Muscle of arm (tissue), 12 donors: ENCODE data around the gene SNX14. TPM values are rescaled to one million over a fixed set of nuclear protein-coding genes. Genes with fewer than 3 reads are reported as not detected.
A peak's percentile ranks its signal among the peaks of the same experiment; 100 is the strongest.

Experiments used
- DNase-seq: peaks from one replicate; pipeline ENCODE4 v3.0.0-alpha.2; 2013
- polyA plus RNA-seq, 12 donors: library from polyadenylated mRNA; unstranded; fragments of 120-200 nt; gene quantifications; one replicate each; pipeline ENCODE4 v1.2.1, GENCODE V29; 2013; ENCODE audit not compliant: insufficient read length in 12 of 12

The SNX14 gene
- polyA plus RNA-seq, 12 donors = 30.8 to 96.1 (median 55.4) TPM; not detected in 1

DNA sequence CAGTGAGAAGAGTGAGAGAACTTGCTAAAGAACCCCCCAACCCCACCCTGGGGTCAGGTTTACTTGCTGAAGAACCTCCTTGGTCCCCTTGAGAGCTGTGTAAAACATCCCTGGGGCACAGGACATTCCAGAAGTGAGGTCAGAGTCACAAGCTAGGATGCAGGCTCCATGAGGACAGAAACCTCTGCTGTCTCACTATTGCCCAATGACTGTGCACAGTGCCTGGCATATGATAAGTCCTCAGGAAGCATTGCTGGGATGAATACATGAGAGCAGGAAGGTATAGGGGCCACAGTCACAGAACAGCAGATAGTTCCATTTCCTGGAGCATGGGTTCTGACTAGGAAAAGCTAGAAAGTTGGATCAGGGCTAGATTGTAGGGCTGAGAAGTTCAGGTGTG is 125.3 kb downstream of the SNX14 start:
- DNase-seq = no peak

DNA sequence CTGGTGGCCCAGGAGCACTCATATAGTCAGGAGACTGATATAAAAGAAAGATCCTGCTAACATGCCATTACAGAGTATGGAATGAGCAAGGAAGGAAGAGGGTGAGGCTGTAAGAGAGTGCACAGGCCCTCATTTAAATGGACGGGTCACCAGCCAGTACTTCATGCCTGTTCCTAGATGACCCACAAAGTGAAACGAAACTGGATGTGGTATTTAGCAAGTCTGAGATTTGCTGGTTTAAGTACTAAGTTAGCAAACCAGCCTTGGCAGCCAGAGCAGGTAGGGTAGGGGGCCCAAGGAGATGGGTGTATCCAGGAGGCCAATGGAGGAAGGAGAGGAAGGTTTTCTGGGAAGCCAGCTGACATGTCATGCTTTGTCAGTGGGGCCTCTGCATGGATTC is 127.9 kb downstream of the SNX14 start:
- DNase-seq = no peak

DNA sequence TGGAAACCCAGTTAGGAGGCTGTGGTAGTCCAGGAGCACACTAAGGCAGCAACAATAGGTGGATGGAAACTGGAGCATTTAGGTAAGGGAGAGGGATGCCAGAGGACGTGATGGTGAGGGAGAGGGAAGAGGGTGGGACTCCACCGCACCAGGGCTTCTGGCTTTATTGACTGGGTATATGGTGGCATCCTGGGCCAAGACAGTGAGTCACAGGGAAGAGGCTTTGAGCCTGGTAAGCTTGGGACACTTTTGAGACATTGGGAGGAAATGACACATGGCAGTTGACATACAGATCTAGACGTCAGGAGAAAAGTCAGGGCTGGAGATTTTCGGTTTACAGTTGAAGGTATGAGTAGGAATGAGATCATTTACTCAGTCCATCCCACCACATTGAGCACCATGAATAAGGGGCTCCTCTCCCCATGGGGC is 128.9 kb downstream of the SNX14 start:
- no peak for DNase-seq

DNA sequence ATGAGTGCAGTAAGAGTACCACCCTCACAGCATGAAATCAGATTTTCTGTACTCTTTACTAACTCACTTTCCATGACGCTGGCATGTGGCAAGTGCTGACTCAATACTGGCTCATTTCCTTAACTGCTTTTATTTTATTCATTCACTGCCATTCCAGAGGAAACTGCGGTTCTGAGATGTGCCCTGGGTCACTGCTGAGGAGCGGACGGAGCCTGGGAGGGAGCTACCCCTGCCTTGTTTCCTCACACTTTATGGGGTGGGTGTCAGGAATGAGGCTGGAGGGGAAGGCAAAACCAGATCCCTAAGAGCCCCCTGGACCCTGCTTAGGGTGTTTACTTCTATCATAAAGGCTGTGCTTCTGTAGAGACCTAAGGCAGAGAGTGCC is 129.4 kb downstream of the SNX14 start:
- no peak for DNase-seq

DNA sequence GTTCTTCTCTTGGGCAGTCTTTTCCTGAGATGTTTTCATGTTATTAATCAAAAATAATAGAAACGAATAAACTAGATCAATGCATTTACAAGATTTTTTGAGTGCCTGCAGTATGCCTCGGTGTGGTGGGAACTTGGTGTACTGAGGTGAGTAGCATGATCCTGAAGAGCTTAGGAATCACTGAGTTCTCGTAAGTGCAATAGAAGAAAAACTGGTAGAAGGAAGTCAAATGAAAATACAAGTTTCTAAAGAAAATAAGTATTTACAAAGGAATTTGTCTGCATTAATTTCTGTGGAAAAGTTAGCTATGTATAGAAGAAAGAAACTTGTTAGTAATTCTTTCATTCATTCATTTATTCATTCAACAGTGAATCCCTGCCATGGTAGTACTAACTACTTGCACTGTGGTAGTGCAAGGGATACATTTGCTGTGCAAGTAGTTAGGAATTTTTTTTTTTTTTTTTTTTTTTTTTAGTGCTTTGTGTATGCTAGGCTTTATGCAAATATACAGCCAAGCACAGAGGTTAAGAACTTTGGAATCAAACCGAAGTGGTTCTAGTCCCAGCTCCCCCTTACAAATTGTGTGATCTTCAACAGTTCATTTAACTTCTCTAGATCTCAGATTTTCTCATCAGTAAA is 129.9 kb downstream of the SNX14 start:
- no peak for DNase-seq

DNA sequence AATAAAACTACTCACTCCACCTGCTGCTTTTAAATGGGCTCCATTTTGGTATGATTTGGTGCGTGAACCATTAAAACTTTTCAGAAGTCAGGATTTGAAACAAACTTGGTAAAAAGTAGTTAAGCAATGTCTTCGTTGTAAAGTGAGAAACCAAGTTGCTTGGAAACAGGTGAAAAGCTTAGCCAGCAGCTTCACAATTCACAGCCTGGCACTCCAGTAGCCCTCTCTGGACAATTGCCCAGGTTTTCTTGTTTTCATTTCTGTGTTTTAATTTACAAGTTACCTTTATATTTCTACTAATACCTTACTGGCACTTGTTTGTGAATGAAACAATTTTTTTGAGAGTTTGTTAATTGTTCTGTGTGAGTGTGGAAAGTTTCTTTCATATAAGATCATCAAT is 131.0 kb downstream of the SNX14 start:
- DNase-seq = no peak

DNA sequence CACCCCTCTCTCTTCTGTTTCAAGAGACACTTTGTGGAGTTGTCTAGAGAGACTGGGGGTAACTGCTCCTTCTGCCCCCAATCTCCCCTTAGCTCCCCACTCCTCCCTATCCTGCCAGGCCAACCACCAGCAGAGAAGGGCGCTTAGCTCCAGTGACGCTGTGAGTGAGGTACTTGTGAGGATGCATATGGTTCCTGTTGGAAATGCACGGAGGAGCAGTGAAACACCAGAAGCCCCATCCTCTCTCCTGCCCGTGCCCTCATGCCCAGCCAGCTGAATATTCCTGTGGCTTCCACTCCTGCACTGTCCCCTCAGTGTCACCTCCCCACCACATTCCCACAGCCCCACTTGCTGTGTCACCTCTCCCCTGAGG is 131.9 kb downstream of the SNX14 start:
- DNase-seq = no peak

DNA sequence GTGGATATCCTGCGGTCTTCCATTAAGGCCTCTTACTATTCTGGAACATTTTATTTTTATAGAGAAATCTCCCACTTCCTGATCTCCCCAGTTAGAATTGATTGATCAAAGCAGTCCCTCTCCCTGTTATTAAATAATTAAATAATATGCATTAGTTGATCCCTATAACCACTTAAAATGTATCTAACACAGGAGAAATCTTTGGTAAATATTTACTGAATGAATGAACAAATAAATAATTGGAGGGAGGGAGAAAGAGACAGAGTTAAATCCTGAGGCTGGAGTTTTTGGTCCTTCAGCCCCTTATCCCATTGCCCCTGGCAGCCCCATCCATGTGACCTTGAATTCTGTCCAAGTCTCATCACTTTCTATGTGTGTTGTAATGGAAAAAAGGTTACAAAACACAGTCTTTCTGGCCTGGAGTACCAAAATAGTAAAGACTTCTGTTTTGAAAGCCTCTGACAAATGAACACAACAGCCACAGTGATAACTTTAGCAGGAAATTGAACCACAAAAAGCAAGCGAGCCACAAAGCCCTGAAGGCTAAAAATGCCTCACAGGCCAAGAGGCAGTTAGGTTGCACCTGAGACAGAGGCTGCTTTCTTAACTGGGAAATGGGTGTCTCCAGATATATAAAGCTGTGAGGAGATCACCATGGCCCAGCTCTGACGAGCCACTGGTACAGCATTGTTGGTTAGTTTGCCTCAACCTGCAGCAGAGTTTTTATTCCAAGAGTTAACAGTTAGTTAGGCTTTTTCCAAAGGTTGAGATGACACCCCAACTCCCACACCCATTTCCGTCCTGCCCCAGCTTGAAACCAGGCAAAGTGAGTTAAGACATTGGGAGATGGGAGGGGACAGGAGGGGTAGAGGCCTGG is 132.5 kb downstream of the SNX14 start:
- no peak for DNase-seq

DNA sequence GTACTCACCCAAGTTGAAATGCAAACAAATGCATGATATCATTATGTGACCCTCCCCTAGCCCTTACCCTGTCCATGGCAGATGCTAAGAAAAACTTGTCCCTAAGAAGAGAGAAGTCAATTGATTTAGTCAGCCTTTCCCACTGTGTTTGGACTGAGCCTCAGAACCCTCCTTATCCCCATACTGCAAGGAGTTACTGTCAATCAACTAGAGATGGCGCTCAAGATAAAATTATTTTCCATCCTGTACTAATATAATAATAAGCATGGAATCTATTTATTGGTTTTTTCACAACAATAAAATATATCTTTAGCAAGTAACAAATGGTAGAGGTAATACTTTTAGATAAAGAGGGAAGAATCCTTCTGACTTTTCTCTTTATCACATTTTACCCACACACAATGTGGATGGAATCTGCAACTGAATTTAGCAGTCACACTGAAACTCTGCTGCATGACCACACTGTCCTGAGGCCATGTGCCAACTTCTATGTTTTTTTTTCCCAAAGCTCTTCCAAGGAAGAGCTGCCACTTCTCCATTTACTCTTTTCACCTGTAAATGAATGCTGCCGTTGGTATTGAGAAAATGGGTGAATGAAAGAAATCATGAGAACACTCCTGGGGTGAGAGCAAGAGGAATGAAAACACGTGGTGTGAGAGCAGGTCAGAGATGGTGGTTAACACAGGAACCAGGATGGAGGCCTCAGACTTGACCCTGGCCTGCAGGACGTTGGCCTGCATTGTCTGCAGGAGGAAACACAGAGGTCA is 133.3 kb downstream of the SNX14 start:
- no peak for DNase-seq

DNA sequence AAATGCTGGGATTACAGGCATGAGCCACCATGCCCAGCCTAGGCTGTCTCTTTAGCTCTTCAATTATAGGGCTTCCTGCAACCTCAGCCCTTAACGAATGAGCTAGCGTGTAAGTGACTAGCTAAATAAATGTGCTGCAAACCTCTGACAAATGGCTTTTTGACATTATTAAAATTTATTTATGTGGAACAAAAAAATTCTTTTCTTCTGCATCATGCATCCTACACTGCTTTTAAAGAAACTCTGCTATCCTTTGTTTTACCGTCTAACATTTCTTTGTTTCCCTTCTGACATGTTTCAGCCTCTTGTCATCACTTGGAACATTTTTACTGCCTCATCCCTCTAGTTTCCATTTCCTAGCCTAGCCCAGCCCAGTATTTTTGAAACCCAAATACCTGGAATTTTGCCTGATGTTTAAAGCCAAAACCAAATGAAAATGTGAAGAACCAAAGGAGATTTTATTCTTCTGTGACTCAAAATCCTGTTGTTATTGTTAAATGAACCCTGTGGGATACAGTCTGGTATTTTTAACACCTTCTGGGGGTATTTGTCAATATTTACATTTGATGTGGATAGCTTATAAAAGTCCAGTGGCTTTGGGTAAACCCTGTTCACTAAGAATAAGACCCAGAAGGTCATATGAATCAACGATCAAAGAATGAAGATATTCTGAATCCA is 134.3 kb downstream of the SNX14 start:
- DNase-seq = peak; percentile 80

DNA sequence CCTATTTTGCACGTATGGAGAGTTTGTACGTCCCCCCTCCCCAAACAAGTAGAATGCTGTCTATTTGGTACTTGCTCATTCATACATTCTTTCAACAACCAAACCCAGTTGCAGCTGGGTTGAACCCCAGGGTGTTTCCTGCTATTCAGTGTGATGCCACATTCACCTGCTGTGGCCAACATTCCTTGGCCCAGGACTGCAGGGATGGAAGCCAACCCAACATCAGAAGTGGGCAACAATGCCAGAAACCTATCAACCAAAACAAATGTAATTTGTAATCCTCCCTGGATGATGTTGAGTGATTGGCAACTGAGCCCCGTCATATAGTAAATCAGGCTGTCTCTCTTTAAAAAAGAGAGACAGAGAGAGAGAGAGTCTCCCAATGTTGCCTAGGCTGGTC is 134.9 kb downstream of the SNX14 start:
- DNase-seq = no peak

DNA sequence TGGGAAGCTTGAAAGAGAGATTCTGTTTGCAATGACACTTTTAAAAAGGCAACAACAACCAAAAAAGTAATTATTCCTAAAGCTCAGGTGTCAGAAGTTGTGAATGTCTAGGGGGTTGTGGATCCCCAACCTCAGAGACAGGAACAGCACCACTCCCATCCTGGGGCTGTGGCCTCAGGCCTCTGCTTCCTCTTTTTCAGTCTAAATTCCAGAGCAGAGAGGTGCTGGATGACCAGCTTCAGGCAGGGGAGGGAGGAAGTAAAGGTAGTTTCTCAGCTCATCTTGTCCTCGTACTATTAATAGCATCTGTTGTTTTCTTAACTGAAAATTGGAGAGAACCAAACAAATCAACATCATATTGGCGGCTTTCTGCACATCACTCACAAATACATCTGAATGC is 135.5 kb downstream of the SNX14 start:
- no peak for DNase-seq

DNA sequence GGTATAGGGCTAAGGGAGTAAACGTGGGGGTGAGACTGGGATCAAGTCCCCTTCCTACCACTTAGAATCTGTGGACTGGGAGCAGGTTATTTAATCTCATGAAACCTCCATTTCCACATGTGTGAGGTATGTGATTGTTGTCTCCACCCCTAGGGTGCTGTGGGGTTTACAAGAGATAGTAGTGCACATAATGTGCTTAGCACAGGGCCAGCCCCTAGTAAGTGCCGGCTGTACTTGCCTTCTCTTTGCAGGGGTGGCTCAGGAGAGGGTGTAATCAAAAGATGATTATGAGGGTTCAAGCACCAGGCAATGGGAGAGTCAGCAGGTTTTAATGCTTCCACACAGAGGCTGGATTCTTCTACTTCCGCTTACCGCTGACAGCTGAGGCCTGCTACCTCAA is 136.9 kb downstream of the SNX14 start:
- no peak for DNase-seq

Other genes starting within 250 kb of the SNX14 start
- gene NT5E, start 143.8 kb downstream of the SNX14 start, polyA plus RNA-seq = 10 to 100 TPM in 11 of 12 donors, not detected in 1; 21.1 to 56.0 (median 29.1) TPM
- gene SYNCRIP, start 49.0 kb upstream of the SNX14 start, polyA plus RNA-seq = 100 to 1,000 TPM in 9 of 12 donors, 10 to 100 TPM in 2, not detected in 1; 85.3 to 147 (median 117) TPM